Pancreas (tissue), 10 donors: ENCODE measurements around the gene HOXD13. TPM values are rescaled to one million over a fixed set of nuclear protein-coding genes. Genes with fewer than 3 reads are reported as not detected.

Experiments used
- ATAC-seq, 4 donors: fragments of 200-7000 bp; cut with Tn5 transposase; one replicate each; pipeline versions ENCODE4 v1.8.0 to v1.9.1; 2020; ENCODE audit warnings: mild to moderate bottlenecking in 4 of 4, moderate library complexity in 4 of 4
- DNase-seq, 6 donors: peaks; one replicate each; pipeline ENCODE4 v3.0.0-alpha.2; 2020
- FAIRE-seq: peaks from 2 replicates; lab custom pipeline; 2012; peaks lifted over from hg19 to GRCh38; lab: Jason Lieb, UNC
- H3K27ac ChIP-seq, 4 donors: fragments of 200-600 bp; sonication (generic); 1 replicate in 3 of 4; 2 replicates in 1 of 4; pipeline versions ENCODE4 v1.5.0 to v1.8.0; 2020
- H3K27me3 ChIP-seq, 4 donors: fragments of 200-600 bp; one replicate each; pipeline ENCODE4 v1.8.0; 2021
- H3K36me3 ChIP-seq, 3 donors: fragments of 200-600 bp; sonication (generic) in 1 of 3; one replicate each; pipeline versions ENCODE4 v1.5.0 to v1.8.0; 2020 to 2021
- H3K4me1 ChIP-seq, 3 donors: fragments of 200-600 bp; one replicate each; pipeline ENCODE4 v1.8.0; 2021
- H3K4me3 ChIP-seq, 4 donors: fragments of 200-600 bp; sonication (generic) in 2 of 4; one replicate each; pipeline versions ENCODE4 v1.5.0 to v1.8.0; 2020 to 2021
- H3K9me3 ChIP-seq, 4 donors: fragments of 200-600 bp; one replicate each; pipeline ENCODE4 v1.8.0; 2021
- whole genome bisulfite sequencing, 2 donors: extraction: QIAGEN DNeasy Blood & Tissue Kit; methylation state at CpG; one replicate each; pipeline ENCODE4 v1.1.7; 2013; 5-methylcytosine and 5-hydroxymethylcytosine counted together
- intact Hi-C, 3 donors: fragments of 100-400 bp; cut with DNase I; formaldehyde crosslinking; loops; one replicate each; pipeline versions ENCODE4 v1.11.1 to v1.14.2; 2022
- polyA plus RNA-seq, 2 donors: library from polyadenylated mRNA; stranded (reverse); fragments of 200-250 nt; gene quantifications; one replicate each; pipeline ENCODE4 v1.2.3, GENCODE V29; 2013
- total RNA-seq, 6 donors: library from RNA; stranded (reverse); fragmentation: NEBNext Ultra II Directional in 4 of 6; extraction: Animal tissue kit (Norgen Biotek cat#: 25700) in 4 of 6; gene quantifications; one replicate each; pipeline versions ENCODE4 v1.2.1 to v1.2.4, GENCODE V29; 2021 to 2023
- TF ChIP-seq, protein P1 (sequence below), 4 donors: fragments of 200-600 bp; sonication (generic) in 3 of 4; IDR thresholded peaks; one replicate each; pipeline versions ENCODE4 v1.5.0 to v1.8.0; 2021; ENCODE audit warnings: antibody characterized with exemption in 4 of 4
- donor health status: healthy with polysubstance abuse.
- donor health status: DM: no; HTN: no; CAD: no; lungs with moderate emphysema.
- donor health status: DM: no; HTN: no; CAD: no.
- donor health status: control.
- donor health status: control.
- donor health status: Bipolar disorder and iron deficiency.
- donor health status: DM: yes; HTN: yes; CAD: no.
- donor health status: DM: no; HTN: no; CAD: no.
- donor health status: DM: no; HTN: no; CAD: no.
- donor health status: DM: yes; HTN: yes; CAD: no.

The HOXD13 gene
- total and polyA plus RNA-seq, 8 donors: not detected

DNA sequence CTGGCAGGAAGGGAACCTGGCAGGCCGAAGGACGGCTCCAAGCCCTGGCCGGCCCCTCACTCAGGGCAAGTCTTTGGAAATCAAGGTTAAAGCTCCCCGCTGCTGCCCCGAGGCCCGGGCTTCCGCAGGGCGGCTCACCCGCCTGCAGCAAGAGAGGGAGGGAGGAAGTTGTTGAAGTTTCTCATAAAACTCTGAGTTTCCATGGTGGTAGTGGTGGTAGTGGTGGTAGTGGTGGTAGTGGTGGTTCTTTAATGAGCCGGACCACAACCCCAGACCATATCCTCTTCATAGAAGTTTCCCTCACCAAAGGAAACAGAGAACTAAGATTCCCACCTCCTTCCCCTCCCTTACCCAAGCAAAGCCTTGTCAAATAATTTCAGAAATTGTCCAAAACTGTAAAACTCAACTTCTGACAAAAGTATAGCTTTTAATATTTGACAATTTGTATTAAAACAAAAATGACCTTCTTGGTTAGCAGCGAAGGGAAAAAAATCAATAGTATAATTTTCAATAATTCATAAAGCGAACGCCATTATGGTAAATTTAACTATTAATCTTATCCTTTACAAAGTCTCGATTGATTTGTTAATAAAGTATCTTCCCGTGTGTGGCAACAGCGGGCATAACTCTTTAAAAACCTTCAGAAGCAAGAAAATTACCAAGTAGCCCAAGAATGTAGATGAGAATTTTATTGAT, 22.6 kb downstream of the HOXD13 start:
- TF ChIP-seq, protein P1, sequence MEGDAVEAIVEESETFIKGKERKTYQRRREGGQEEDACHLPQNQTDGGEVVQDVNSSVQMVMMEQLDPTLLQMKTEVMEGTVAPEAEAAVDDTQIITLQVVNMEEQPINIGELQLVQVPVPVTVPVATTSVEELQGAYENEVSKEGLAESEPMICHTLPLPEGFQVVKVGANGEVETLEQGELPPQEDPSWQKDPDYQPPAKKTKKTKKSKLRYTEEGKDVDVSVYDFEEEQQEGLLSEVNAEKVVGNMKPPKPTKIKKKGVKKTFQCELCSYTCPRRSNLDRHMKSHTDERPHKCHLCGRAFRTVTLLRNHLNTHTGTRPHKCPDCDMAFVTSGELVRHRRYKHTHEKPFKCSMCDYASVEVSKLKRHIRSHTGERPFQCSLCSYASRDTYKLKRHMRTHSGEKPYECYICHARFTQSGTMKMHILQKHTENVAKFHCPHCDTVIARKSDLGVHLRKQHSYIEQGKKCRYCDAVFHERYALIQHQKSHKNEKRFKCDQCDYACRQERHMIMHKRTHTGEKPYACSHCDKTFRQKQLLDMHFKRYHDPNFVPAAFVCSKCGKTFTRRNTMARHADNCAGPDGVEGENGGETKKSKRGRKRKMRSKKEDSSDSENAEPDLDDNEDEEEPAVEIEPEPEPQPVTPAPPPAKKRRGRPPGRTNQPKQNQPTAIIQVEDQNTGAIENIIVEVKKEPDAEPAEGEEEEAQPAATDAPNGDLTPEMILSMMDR (IDR thresholded peaks at IDR 0.05): no peak
- ATAC-seq: no peak
- FAIRE-seq: no peak
- Histone ChIP-seq H3K9me3 (no peaks in the 10 kb centered on the region), H3K27me3 (peaks cover 8 to 95% (median 39%) of the 10 kb centered on the region in 4 donors), H3K27ac (no peak overlapping the region), H3K4me1 (no peaks in the 10 kb centered on the region), H3K4me3 (no peak overlapping the region), H3K36me3 (no peaks in the 10 kb centered on the region)
- DNase-seq: no peak
- WGBS, 2 donors: 16 to 18% methylated on average over 16 of the region's 16 CpGs
- intact Hi-C loops: no loop called here

DNA sequence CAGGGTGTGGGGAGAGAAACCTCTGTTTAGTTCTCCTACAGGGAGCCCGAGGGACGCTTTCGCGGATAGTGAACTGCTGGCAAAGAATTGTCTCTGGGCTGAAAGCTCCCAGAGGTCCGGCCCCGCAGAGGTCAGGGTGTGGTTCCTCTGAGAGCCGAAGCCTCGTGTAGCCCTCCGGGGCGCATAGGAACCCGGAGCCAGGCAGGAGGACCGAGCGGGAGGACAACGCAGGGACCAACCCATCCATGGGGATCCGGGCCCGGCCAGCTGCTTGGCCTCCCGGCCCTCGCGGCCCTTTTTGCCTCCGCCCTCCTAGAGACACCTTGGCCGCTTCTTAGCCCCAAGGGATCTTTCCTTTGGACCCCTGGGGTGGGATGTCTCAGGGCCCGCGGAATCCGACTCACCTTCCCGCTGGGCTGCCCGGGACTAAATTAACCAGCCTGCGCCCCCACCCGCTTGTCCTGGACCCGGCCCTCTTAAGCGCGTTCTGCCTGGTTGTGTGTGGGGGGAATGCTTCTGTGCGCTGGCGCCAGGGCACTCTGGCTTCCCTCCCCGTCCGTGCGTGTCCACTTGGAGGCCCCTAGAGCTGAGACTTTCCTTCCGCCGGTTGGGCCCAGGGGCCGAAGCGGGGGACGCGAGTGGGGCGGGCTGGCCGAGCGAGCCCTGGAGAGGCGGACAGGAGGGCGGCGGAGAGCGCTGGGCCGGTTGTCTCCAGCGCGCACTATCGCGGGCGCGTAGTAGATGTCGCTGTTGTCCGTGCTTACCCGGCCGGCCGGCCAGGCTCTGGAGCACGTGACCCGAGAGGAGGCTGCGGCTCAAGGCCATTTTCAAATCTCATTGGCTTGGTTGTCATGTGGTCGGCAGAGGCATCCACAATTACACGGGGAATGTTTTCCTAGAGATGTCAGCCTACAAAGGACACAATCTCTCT, 23.6 kb downstream of the HOXD13 start, which contains the start of gene HOXD10:
HOXD10 (plus strand) TSS at position 896 of the 931 bp plus-strand sequence. CDS start 56 bp downstream, outside the sequence.
- WGBS, 2 donors: 7 to 8% methylated on average over 58 to 66 of the region's 66 CpGs
- ATAC-seq: peak in 3 of 4 donors; percentile 35 to 43 (median 39)
- intact Hi-C loops: no loop called here
- H3K27ac ChIP-seq: no peak within 1 kb of the TSS
- H3K9me3 ChIP-seq: no peaks in the 10 kb centered on the region
- no peaks in the 10 kb centered on the region for H3K4me1 ChIP-seq
- no peak for FAIRE-seq
- H3K36me3 ChIP-seq: no peaks in the 10 kb centered on the region
- TF ChIP-seq, protein P1 (IDR thresholded peaks at IDR 0.05): no peak
- H3K27me3 ChIP-seq: peaks cover 2 to 95% (median 32%) of the 10 kb centered on the region in 4 donors
- no peak within 1 kb of the TSS for H3K4me3 ChIP-seq
- DNase-seq: no peak

GRCh38 chr2:176117162-176117822, 24.8 kb downstream of the HOXD13 start:
- no peak for ATAC-seq
- no peak overlapping the region for H3K27ac ChIP-seq
- TF ChIP-seq, protein P1 (IDR thresholded peaks at IDR 0.05): no peak
- no peaks in the 10 kb centered on the region for H3K9me3 ChIP-seq
- no peak for DNase-seq
- H3K4me1 ChIP-seq: peaks cover 0 to 1% (median 0%) of the 10 kb centered on the region in 3 donors
- intact Hi-C loops: no loop called here
- WGBS, 2 donors: 13 to 19% methylated on average over 36 to 40 of the region's 40 CpGs
- peaks cover 0 to 96% (median 38%) of the 10 kb centered on the region in 4 donors for H3K27me3 ChIP-seq
- H3K4me3 ChIP-seq: no peak overlapping the region
- H3K36me3 ChIP-seq: no peaks in the 10 kb centered on the region
- no peak for FAIRE-seq

DNA sequence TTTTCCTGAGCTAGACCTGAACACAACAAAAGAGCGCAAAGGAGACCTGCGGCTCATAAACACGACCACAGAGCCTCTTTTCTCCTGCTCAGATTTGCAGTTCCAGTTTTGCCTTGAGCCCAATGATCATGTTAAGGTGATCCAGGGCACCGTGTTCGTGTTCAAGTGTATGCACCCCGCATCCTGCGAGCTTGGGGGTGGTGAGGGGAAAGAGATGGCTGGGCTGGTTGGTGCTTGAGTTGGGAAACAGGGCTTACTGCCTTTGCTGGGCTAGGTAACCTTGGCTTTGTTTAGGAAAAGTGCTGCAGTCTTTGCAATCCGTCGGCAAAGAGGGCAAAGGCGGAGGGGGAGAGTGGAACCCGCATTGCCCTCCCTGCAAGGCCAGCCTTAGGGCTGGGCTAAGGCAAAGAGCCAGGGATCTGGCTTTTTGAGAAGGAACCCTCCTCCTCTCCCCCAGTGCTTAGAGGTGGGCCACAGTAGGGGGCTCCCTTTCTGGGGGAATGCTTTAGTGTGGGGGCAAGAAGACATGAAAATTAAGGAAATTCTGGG, 25.4 kb downstream of the HOXD13 start:
- Histone ChIP-seq H3K27me3 (peaks cover 0 to 96% (median 41%) of the 10 kb centered on the region in 4 donors), H3K4me1 (peaks cover 0 to 5% (median 0%) of the 10 kb centered on the region in 3 donors), H3K36me3 (no peaks in the 10 kb centered on the region), H3K27ac (no peak overlapping the region), H3K9me3 (no peaks in the 10 kb centered on the region), H3K4me3 (no peak overlapping the region)
- ATAC-seq (no peak), FAIRE-seq (no peak), DNase-seq (no peak)
- TF ChIP-seq, protein P1 (IDR thresholded peaks at IDR 0.05): no peak
- intact Hi-C loops: no loop called here
- WGBS, 2 donors: 8 to 9% methylated on average over 11 of the region's 11 CpGs
